Loucy (cell line): ENCODE data around the gene DOK6.

Experiments used
- H2AFZ ChIP-seq: fragments of 200-600 bp; sonication (generic); 2 replicates; pipeline ENCODE4 v1.6.0; 2016; ENCODE audit warnings: antibody characterized with exemption, mild to moderate bottlenecking, low read length, moderate library complexity
- H3F3A ChIP-seq: fragments of 200-600 bp; 2 replicates; pipeline ENCODE4 v1.6.0; 2016; ENCODE audit warnings: antibody characterized with exemption, low read depth, mild to moderate bottlenecking
- H3K27me3 ChIP-seq: fragments of 200-600 bp; sonication (generic); 2 replicates; pipeline ENCODE4 v1.6.1; 2014; ENCODE audit warnings: low read length, mild to moderate bottlenecking; ENCODE audit not compliant: insufficient read depth, poor library complexity, severe bottlenecking
- H3K36me3 ChIP-seq: fragments of 200-600 bp; sonication (generic); 2 replicates; pipeline ENCODE4 v1.6.1; 2016; ENCODE audit warnings: low read length; ENCODE audit not compliant: insufficient read depth
- H3K4me1 ChIP-seq: fragments of 200-600 bp; sonication (generic); 2 replicates; pipeline ENCODE4 v1.5.1; 2014; ENCODE audit warnings: low read length, mild to moderate bottlenecking; ENCODE audit not compliant: insufficient read depth, poor library complexity, severe bottlenecking
- H3K4me2 ChIP-seq: fragments of 200-600 bp; sonication (generic); 2 replicates; pipeline ENCODE4 v1.6.0; 2014; ENCODE audit warnings: antibody characterized with exemption, low read length, low read depth, mild to moderate bottlenecking; ENCODE audit not compliant: poor library complexity, severe bottlenecking
- H3K4me3 ChIP-seq: fragments of 200-600 bp; sonication (generic); 2 replicates; pipeline ENCODE4 v1.5.1; 2014; ENCODE audit warnings: low read length, mild to moderate bottlenecking, mixed read lengths; ENCODE audit not compliant: poor library complexity, severe bottlenecking
- H3K79me2 ChIP-seq: fragments of 200-600 bp; sonication (generic); 2 replicates; pipeline ENCODE4 v1.6.1; 2014; ENCODE audit warnings: low read length; ENCODE audit not compliant: insufficient read depth
- H3K9ac ChIP-seq: fragments of 200-600 bp; sonication (generic); 2 replicates; pipeline ENCODE4 v1.6.0; 2014; ENCODE audit warnings: mild to moderate bottlenecking, low read depth, low read length, moderate library complexity; ENCODE audit not compliant: poor library complexity, severe bottlenecking
- H3K9me2 ChIP-seq: fragments of 200-600 bp; sonication (generic); replicated peaks from 2 replicates; pipeline ENCODE4 v1.6.1; 2016; ENCODE audit warnings: low read depth, low read length, mixed read lengths
- H3K9me3 ChIP-seq: fragments of 200-600 bp; sonication (generic); 2 replicates; pipeline ENCODE4 v1.6.1; 2014; ENCODE audit warnings: mild to moderate bottlenecking, antibody characterized with exemption, low read length, low read depth; ENCODE audit not compliant: insufficient read depth
- H4K20me1 ChIP-seq: fragments of 200-600 bp; sonication (generic); 2 replicates; pipeline ENCODE4 v1.6.0; 2014; ENCODE audit warnings: antibody characterized with exemption, low read length, mild to moderate bottlenecking; ENCODE audit not compliant: insufficient read depth, poor library complexity, severe bottlenecking
- EZH2phosphoT487 ChIP-seq: fragments of 200-600 bp; IDR thresholded peaks from 2 replicates; pipeline ENCODE4 v1.6.1; 2018; ENCODE audit warnings: antibody characterized with exemption, mild to moderate bottlenecking, moderate library complexity, borderline replicate concordance
- TF ChIP-seq, protein P1 (sequence below): fragments of 200-600 bp; sonication (generic); conservative IDR thresholded peaks from 2 replicates; pipeline ENCODE4 v1.5.1; 2014; ENCODE audit warnings: mild to moderate bottlenecking, antibody characterized with exemption, low read length

DOK6 gene

DNA sequence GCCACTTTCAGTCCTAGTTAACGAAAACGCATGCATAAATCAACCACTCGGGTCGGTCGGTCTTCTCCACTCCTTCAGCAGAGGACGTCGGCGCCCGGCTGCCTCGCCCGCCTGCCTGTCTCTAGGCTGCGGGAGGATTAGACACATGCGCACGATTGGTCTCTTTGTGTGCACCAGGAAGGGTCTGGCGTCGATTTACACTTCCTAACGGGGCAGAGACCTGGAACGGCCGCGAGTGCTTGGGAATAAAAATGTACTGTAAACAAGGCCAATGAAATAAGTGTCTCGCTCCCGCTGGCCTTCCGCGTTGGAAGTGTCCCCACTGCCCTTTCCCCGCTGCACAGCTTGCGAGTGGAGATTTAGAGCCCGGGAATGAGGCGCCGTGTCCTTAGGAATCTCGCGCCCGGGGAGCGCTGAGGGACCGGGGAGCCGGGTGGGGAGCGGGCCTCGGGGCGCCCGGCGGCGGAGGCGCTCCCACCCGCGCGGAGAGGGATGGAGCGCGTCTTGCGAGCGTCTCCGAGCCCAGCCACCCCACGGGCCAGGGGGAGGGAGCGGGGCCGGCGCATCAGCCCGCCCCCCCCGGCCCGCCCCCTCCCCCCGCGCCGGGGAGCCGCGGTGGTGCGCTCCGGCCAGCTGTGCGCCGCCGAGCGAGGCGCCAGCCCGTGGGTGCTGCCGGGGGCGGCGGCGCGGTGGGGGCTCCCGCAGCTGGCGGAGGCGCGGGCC, at the start of gene DOK6:
Gene DOK6 (plus strand): TSS at position 636 of the 723 bp plus-strand sequence.
- Histone ChIP-seq H3K4me2 (no peak within 1 kb of the TSS), H3K4me3 (no peak within 1 kb of the TSS), H4K20me1 (no peaks in the 10 kb centered on the region)

DNA sequence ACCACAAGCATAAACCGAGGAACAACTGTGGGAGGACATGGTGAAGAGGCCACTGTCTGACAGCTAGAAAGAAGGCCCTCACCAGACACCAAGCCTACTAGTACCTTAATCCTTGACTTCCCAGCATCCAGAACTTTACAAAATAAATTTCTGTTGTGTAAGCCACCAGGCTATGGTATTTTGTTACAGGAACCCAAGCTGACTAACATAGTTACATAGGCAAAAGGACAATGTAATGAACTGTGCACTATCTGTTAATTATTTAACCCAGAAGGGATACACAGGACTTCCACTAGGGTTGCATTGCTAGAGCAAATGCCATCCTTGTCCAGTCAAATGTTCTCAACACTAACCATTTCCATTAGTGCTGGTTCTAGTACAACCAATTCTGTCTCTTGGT, 47.7 kb upstream of the DOK6 start:
- H2AFZ ChIP-seq = no peak overlapping the region

More for the DNA sequence above, at the start of gene DOK6:
- Histone ChIP-seq H3K9me3 (no peaks in the 10 kb centered on the region), H3K4me1 (no peaks in the 10 kb centered on the region), H3K27me3 (no peaks in the 10 kb centered on the region), H3K36me3 (no peaks in the 10 kb centered on the region), H3K9ac (no peak within 1 kb of the TSS), H3F3A (no peaks in the 10 kb centered on the region), H3K9me2 (no peaks in the 10 kb centered on the region), H2AFZ (no peak within 1 kb of the TSS), H3K79me2 (no peaks in the 10 kb centered on the region)
- TF ChIP-seq, protein P1, sequence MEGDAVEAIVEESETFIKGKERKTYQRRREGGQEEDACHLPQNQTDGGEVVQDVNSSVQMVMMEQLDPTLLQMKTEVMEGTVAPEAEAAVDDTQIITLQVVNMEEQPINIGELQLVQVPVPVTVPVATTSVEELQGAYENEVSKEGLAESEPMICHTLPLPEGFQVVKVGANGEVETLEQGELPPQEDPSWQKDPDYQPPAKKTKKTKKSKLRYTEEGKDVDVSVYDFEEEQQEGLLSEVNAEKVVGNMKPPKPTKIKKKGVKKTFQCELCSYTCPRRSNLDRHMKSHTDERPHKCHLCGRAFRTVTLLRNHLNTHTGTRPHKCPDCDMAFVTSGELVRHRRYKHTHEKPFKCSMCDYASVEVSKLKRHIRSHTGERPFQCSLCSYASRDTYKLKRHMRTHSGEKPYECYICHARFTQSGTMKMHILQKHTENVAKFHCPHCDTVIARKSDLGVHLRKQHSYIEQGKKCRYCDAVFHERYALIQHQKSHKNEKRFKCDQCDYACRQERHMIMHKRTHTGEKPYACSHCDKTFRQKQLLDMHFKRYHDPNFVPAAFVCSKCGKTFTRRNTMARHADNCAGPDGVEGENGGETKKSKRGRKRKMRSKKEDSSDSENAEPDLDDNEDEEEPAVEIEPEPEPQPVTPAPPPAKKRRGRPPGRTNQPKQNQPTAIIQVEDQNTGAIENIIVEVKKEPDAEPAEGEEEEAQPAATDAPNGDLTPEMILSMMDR = no peak
- no peak for TF ChIP-seq EZH2phosphoT487

GRCh38 chr18:69357590-69357989, 43.1 kb upstream of the DOK6 start:
- Histone ChIP-seq H3K4me1 (no peaks in the 10 kb centered on the region), H3K27me3 (no peaks in the 10 kb centered on the region), H3K79me2 (no peaks in the 10 kb centered on the region), H3K9me2 (no peaks in the 10 kb centered on the region), H3K4me2 (no peak overlapping the region), H3K4me3 (no peak overlapping the region), H3K9me3 (no peaks in the 10 kb centered on the region), H3K9ac (no peak overlapping the region), H2AFZ (no peak overlapping the region), H3K36me3 (no peaks in the 10 kb centered on the region), H3F3A (no peaks in the 10 kb centered on the region), H4K20me1 (no peaks in the 10 kb centered on the region)
- TF ChIP-seq, protein P1 = no peak
- TF ChIP-seq EZH2phosphoT487 = no peak

More for the DNA sequence above, 47.7 kb upstream of the DOK6 start:
- Histone ChIP-seq H3K4me2 (no peak overlapping the region), H3K9me2 (no peaks in the 10 kb centered on the region), H3K4me1 (no peaks in the 10 kb centered on the region), H3F3A (no peaks in the 10 kb centered on the region), H3K4me3 (no peak overlapping the region), H4K20me1 (no peaks in the 10 kb centered on the region), H3K36me3 (no peaks in the 10 kb centered on the region), H3K27me3 (no peaks in the 10 kb centered on the region), H3K9me3 (no peaks in the 10 kb centered on the region), H3K9ac (no peak overlapping the region), H3K79me2 (no peaks in the 10 kb centered on the region)
- no peak for TF ChIP-seq EZH2phosphoT487
- TF ChIP-seq, protein P1 = no peak
